Stimulated activated CD4-positive, alpha-beta T cell treated with anti-CD3 and anti-CD28 coated beads, Interleukin-4, amount 100 ng/mL, for 1 hour (primary cell): Measurements from ENCODE around the gene HINT3.
"Not testable (repeated sequence)": the region's sequence is repeated elsewhere in the genome, so short reads cannot be mapped to it uniquely, and the experiment has no call there.

Experiments used
- DNase-seq: peaks from one replicate; pipeline ENCODE4 v3.0.0-alpha.2; 2020

The HINT3 gene

DNA sequence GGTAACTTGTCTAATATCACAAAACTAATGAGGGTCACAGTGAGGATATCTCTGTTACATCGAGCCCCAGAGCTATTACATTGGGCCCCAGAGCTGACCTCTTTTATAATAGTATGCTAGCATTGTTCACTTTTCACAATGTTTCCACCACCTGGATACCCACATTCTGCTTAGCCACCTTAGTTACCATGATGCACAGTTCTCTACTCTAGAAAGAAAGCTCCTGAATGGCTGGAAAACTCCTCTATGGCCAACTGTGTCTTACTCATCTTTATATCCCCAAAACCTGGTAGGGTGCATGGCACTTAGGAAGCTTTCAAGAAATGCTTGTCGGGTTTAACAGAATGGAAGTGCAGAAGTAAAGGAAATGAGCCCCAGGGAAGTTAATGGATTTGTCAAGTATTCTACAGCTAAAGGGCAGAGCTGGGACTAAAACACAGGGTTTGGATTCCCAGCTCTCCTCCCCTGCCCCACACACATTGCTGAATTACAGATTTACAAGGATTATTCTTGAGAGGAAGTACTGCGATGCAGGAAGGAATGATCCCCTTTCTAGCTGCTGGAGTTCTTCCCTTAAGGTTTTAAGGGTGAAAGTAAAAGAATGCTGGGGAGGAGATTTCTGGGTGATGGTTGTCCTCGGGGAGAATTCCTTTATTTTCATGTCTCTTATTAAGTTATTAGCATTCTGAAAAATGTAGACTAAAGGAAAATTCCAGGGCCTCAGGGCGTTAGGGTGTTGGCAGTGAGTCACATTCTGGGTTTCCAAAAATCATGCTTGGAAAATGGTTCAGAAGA lies 16.1 kb upstream of the HINT3 start:
- no peak for DNase-seq

- no peak for DNase-seq
These were observed 13.7 kb upstream of the HINT3 start for GRCh38 chr6:125942672-125943527.

GRCh38 chr6:125943528-125944433 lies 12.8 kb upstream of the HINT3 start:
- DNase-seq: no peak

GRCh38 chr6:125944434-125944816 lies 12.1 kb upstream of the HINT3 start:
- no peak for DNase-seq

DNA sequence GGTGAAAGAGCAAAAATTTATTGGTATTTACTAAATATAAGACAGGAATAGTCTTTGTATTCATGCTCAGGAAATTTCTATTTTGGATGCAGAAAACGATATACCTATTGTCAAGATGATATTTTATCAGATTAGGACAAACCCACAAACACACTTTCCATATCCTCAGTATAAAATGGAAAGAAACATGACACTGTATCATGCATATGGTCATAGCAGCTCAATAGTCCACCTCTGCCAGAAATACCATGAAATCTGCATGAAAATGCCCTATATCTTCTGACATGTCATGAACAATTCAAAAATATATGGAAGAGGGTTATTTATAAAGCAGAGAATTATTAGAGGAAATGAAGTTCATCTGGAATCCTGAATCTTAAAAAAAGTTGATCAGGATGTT lies 11.7 kb upstream of the HINT3 start:
- no peak for DNase-seq

DNA sequence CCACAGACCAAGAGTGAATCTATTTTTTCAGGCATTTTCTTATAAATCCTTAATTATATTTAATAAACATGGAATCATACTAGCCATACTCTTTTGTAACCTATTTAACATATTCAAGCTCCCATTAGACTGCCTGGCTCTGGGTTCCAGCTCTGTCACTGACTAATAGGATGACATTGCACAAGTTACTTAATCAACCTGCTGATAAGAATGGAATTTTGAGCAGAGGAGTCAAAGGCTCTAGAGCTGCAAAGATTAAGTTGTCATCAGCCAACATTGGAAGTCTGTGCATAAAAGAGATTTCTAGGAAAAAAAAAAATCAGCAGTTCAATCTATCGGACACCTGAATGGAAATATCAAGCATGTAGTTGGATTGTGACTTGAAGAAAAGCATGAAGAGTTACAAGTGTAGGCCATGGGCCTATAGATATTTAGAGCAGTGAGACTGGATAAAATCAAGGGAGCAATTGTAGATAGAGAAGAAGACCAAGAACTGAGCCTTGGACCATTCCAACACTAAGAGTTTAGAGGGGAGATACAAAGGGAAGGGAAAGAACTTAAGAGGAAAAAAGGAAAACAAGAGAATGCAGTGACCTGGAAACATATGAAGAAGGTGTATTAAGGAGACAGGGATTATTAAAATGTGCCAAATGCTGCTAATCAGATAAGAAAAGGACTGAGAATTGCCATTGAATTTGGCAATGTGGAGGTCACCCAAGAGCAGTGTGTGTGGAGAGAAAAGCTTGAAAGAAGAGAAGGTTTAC lies 11.0 kb upstream of the HINT3 start:
- DNase-seq: no peak

GRCh38 chr6:125947615-125948014 lies 9.0 kb upstream of the HINT3 start:
- no peak for DNase-seq

GRCh38 chr6:125948455-125948854 lies 8.1 kb upstream of the HINT3 start:
- DNase-seq: no peak

DNA sequence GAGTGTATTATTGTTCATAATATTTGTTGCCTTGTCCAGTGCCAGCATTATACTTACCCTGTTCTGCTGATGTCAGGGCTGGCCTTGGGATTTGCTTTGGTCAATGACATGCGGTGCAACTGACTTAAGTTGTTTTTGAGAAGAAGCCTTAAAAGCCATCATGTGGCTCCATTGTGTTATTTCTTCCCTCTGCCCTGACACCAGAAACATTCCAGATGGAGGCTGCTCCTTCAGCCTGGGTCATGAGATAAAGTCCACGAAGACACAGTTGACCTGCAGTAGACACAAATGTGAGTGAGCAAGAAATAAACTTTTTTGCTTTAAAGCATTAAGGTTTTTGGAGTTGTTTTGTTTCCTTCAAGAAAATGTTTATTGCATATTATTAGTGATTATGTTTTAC lies 7.5 kb upstream of the HINT3 start:
- DNase-seq: no peak

DNA sequence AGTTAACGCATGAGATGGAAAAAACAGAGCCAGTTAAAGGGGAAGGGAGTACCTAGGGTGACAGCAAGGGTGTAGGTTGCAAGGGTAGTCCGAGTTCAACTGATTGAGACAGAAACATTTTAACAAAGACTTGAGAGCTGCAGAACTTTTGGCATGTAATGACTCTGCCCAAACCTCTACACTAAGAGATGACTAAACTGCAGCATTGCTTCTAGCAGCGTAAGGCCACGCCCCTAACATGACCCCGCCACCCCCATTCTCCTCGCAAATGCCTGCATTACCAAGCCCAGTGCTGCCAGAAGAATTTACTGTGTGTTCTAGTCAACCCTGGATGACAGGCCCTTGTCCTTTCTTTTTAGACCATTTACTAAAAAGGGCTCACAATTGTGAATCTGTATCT lies 6.3 kb upstream of the HINT3 start:
- DNase-seq: no peak

DNA sequence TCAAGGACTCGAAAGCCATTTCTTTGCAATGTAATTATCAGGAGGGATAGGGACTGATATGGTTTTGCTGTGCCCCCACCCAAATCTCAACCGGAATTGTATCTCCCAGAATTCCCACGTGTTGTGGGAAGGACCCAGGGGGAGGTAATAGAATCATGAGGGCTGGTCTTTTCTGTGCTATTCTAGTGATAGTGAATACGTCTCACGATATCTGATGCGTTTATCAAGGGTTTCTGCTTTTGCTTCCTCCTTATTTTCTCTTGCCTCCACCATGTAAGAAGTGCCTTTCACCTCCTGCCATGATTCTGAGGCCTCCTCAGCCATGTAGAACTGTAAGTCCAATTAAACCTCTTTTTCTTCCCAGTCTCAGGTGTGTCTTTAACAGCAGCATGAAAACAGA lies 5.9 kb upstream of the HINT3 start:
- DNase-seq: not testable (repeated sequence)

GRCh38 chr6:125951323-125951722 lies 5.2 kb upstream of the HINT3 start:
- DNase-seq: no peak

- peak; percentile 15 for DNase-seq
These were observed 3.6 kb upstream of the HINT3 start for GRCh38 chr6:125952764-125953501.

GRCh38 chr6:125953502-125953875 lies 3.1 kb upstream of the HINT3 start:
- DNase-seq: no peak

DNA sequence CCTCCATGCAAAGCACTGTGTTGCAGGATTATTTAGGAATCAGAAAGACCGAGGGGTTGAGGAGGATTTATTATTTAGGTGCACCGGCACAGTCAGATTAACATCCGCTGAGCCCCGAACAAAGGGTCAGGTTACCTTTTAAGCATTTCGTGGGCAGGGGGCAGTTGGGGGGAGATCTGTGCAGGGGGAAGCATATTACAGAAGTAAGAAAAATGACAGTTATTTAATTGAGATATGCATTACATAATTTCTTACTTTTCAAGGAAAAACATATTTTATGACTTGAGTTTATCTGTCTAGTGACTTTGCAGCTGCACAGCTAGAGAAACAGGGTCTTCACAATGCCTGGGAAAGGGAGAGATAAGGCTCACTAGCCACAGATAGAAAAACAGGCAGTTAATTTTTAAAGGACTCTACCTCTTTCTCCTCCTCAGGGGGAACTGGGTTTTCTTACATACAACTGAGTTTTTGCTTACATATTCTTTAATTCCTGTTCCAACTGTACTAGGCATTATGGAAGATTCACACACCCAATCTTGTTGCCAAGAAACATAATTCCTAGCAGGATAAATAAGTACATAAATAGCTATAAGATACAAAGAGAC lies 1.7 kb upstream of the HINT3 start:
- DNase-seq: no peak

DNA sequence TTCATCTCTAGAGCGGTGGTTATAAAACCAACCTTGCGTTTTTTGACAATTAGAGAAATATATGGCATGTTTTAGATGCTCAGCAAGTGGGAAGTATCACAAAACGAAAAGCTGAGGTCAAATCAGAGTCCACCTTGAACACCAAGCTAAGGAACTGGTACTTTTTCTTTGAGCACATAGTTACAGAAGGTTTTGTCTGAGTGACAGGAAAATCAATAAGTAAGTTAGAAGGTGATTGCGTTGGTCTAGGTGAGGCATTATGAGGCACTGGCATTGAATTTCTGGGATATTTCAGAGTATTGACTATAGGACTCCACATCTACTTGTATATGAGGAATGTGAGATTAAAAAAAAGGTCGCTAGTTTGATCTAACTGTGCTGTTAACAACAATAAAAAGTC lies 597 bp upstream of the HINT3 start:
- no peak for DNase-seq

DNA sequence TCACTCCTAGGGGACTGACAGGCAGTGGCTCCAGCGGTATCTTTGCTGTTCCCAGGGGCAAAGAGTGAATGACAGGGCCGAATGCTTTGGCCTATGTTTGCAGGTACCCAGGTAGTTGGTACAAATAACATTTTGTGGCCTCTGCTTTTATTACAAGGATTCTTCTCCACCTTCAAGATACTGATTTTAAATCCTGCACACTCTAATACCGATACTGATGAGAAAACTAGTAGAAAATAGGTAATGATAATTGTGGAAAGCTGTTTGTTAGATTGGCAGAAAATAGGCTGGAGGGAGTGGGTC lies 772 bp downstream of the HINT3 start:
- no peak for DNase-seq

DNA sequence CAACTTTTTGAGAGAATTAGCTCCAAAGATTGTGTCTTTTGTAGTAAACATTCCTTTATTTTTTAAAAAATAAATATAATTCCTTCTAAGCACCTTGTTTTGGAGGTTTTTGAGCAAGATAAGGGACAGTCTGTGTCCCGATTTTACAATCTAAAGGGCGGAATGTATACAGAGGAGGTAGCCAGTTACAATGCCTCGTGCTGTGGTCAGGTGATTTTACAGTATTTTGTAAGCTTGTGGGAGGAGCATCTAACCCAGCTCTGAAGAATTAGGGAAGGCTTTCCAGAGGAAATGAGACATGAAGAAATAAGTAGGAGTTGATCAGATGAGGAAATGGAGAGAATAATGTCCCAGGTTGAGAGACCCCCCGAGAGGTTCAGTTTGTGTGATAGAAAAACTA lies 1.3 kb downstream of the HINT3 start:
- no peak for DNase-seq

DNA sequence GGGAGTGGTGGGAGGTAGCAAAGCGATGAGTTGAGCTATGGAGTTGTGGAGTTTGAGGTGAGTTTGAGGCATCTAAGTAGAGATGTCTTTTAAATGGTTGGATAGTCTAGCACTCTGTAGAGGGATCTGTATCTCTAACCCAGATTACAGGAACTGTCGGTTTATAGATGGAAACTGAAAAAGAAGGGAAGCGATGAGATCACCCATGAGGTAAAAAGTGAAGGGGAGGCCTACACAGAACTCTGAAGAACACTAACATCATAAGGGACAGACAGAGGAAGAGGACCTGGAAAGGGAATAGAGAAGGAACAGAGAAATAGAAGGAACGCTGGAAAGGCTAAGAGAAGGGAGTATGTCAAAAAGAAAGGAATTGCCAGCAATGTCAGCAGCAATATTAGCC lies 2.5 kb downstream of the HINT3 start:
- no peak for DNase-seq

- DNase-seq: no peak
These were observed 4.5 kb downstream of the HINT3 start for GRCh38 chr6:125961117-125961516.

DNA sequence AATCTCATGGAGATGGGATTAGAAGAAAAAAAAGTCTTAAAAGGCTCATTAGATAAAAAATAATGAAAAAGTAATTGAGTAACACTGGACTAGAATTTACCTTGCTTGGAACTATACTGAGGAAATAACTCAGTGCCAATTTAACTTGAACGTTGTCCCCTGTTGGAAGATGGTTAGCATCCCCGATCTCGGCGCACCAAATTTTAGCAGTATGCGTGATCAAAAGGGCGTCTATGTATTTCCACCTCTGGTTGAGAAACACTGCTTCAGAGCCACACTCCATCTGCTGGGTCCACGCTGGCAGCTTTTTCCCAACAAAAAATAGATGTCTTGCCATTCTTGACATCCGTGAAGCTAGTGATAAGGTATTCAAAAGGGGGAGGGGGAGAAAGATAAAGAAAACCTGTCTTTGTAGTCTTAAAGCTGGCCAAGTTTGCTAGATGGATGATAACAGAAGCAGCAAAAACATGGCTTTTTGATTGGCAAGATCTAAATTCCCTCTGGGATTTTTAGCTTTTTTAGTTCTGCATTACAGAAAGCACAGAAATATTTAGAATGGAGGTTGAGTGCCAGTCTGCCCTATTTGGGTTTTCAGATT lies 6.4 kb downstream of the HINT3 start:
- DNase-seq: no peak
